ENCODE data around the gene HS3ST5.

DNA sequence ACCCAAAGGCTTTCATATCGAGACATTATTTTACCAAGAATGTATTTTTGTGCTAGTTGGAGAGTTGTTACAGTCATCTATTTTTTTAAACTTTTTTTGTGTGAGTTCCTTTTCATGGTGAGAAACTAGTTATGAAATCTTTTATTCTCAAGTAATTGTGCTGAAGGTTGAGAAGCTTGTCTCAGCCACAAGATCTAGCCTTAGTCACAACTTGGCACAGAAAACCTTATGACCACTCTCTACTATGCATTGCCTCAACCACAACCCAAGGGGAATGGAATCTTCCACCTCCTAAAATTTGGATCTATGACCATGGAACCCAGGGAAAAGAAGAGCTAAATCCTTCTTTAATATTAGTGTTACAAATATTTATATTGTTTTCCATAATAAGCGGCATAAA is 58.5 kb downstream of the HS3ST5 start:
- TF ChIP-seq EZH2 (IDR thresholded peaks at IDR 0.05; ENCODE audit: insufficient read depth, poor library complexity, severe bottlenecking): no peak
- TF ChIP-seq EZH2phosphoT487 (IDR thresholded peaks at IDR 0.05; ENCODE audit: insufficient read depth, low read depth): no peak

All from GM23248 (cell line).